ENCODE data around the gene RASGRP1. TPM values are rescaled to one million over a fixed set of nuclear protein-coding genes. Genes with fewer than 3 reads are reported as not detected.

RASGRP1 gene
- total RNA-seq, 1 experiment from 2014 or later = 2.8 TPM

GRCh38 chr15:38559636-38560307 lies 4.8 kb downstream of the RASGRP1 start (continued):
- no peak for TF ChIP-seq TEAD1 (CRISPR knock-in tag; IDR thresholded peaks at IDR 0.05)

GRCh38 chr15:38559131-38559530 lies 5.5 kb downstream of the RASGRP1 start:
- CTCF ChIA-PET = interaction anchor here (1.7 to 2.1 kb wide), 2 partner anchors 132 to 564 kb away, joined by 3 to 15 read pairs; no protein-coding TSS in a partner anchor
- no peak for ATAC-seq

More at GRCh38 chr15:38559131-38559530, 5.5 kb downstream of the RASGRP1 start:
- Mint-ChIP-seq H3K36me3 (no peaks in the 10 kb centered on the region), H3K9me3 (no peaks in the 10 kb centered on the region), H3K4me3 (no peak overlapping the region), H3K27me3 (ENCODE audit: low read depth) (peaks cover 16% of the 10 kb centered on the region), H3K4me1 (peaks cover 23% of the 10 kb centered on the region), H3K27ac (no peak overlapping the region)
- POLR2A ChIA-PET = no interaction called here
- no peak for DNase-seq (ENCODE audit: low spot score)
- TF ChIP-seq ERG (CRISPR knock-in tag; IDR thresholded peaks at IDR 0.05) = no peak
- no peak for TF ChIP-seq ESRRA (CRISPR knock-in tag; IDR thresholded peaks at IDR 0.05; ENCODE audit: borderline replicate concordance)
- TF ChIP-seq NR1H2 (CRISPR knock-in tag; IDR thresholded peaks at IDR 0.05) = no peak
- TF ChIP-seq TEAD4 (CRISPR knock-in tag; IDR thresholded peaks at IDR 0.05) = no peak
- TF ChIP-seq E2F4 (CRISPR knock-in tag; IDR thresholded peaks at IDR 0.05; ENCODE audit: borderline replicate concordance, low read depth) = no peak
- TF ChIP-seq ARID4B (CRISPR knock-in tag; IDR thresholded peaks at IDR 0.05; ENCODE audit: borderline replicate concordance) = no peak
- TF ChIP-seq MLX (CRISPR knock-in tag; IDR thresholded peaks at IDR 0.05) = no peak
- TF ChIP-seq, protein P1, sequence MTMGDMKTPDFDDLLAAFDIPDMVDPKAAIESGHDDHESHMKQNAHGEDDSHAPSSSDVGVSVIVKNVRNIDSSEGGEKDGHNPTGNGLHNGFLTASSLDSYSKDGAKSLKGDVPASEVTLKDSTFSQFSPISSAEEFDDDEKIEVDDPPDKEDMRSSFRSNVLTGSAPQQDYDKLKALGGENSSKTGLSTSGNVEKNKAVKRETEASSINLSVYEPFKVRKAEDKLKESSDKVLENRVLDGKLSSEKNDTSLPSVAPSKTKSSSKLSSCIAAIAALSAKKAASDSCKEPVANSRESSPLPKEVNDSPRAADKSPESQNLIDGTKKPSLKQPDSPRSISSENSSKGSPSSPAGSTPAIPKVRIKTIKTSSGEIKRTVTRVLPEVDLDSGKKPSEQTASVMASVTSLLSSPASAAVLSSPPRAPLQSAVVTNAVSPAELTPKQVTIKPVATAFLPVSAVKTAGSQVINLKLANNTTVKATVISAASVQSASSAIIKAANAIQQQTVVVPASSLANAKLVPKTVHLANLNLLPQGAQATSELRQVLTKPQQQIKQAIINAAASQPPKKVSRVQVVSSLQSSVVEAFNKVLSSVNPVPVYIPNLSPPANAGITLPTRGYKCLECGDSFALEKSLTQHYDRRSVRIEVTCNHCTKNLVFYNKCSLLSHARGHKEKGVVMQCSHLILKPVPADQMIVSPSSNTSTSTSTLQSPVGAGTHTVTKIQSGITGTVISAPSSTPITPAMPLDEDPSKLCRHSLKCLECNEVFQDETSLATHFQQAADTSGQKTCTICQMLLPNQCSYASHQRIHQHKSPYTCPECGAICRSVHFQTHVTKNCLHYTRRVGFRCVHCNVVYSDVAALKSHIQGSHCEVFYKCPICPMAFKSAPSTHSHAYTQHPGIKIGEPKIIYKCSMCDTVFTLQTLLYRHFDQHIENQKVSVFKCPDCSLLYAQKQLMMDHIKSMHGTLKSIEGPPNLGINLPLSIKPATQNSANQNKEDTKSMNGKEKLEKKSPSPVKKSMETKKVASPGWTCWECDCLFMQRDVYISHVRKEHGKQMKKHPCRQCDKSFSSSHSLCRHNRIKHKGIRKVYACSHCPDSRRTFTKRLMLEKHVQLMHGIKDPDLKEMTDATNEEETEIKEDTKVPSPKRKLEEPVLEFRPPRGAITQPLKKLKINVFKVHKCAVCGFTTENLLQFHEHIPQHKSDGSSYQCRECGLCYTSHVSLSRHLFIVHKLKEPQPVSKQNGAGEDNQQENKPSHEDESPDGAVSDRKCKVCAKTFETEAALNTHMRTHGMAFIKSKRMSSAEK (CRISPR knock-in tag; IDR thresholded peaks at IDR 0.05; ENCODE audit: borderline replicate concordance) = no peak
- TF ChIP-seq RORB (CRISPR knock-in tag; IDR thresholded peaks at IDR 0.05) = no peak
- TF ChIP-seq JAZF1 (CRISPR knock-in tag; IDR thresholded peaks at IDR 0.05) = no peak
- no peak for TF ChIP-seq MXD4 (CRISPR knock-in tag; IDR thresholded peaks at IDR 0.05; ENCODE audit: borderline replicate concordance)
